Right renal cortex interstitium (tissue), 3 donors: ENCODE results near the gene MTOR. TPM values are rescaled to one million over a fixed set of nuclear protein-coding genes. Genes with fewer than 3 reads are reported as not detected.

Source experiments
- DNase-seq, 3 donors: peaks; one replicate each; pipeline ENCODE4 v3.0.0-alpha.2; 2013; ENCODE audit warnings: low read depth in 3 of 3, low spot score in 2 of 3
- polyA plus RNA-seq, 3 donors: library from polyadenylated mRNA; unstranded; fragments of 120-200 nt; gene quantifications; one replicate each; pipeline ENCODE4 v1.2.1, GENCODE V29; 2013; ENCODE audit not compliant: insufficient read length in 3 of 3

Gene MTOR
- polyA plus RNA-seq, 3 donors, result 39.8 to 41.6 (median 40.9) TPM

DNA sequence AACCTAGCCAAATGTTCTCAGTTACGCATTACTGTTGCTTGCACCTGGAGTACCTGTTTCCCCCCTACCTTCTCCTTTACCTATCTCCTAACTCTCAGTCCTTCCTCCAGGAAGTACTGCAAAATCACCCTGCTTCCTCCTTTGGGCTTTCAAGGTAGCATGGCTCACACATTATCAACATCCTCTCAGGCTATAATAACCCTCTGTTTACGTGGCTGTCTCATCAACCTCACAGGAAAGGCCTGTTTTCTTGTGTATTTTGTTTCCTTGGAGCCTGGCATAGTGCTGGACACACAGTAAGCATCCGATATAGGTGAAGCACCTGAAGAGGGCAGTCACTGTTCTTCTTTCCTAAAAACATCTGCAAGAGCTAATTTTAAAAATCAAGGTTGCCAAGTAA lies 105.9 kb downstream of the MTOR start:
- DNase-seq, result no peak

GRCh38 chr1:11153184-11153583 lies 109.2 kb downstream of the MTOR start:
- DNase-seq, result no peak

GRCh38 chr1:11152755-11153154 lies 109.6 kb downstream of the MTOR start:
- no peak for DNase-seq

- DNase-seq, result no peak
These were observed 110.3 kb downstream of the MTOR start for GRCh38 chr1:11151826-11152612.

DNA sequence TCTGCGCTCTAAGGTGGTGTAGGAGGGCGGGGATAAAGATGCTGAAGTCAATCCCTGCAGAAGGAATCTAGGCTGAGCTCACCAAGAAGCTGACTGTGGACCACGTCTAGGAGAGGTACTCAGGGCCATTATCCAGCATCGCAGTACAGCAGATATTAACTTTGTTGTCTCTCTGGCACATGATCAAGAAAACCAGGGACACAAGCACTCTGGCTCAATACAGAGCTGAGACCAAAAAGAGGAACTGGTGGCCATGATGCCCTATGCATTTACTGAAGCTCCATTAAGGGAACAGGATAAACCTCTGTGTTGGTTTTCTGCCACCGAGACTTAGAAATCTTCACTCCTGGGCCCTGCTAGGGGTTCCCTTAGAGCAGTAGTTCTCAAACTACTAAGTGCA lies 111.2 kb downstream of the MTOR start:
- DNase-seq, result no peak

DNA sequence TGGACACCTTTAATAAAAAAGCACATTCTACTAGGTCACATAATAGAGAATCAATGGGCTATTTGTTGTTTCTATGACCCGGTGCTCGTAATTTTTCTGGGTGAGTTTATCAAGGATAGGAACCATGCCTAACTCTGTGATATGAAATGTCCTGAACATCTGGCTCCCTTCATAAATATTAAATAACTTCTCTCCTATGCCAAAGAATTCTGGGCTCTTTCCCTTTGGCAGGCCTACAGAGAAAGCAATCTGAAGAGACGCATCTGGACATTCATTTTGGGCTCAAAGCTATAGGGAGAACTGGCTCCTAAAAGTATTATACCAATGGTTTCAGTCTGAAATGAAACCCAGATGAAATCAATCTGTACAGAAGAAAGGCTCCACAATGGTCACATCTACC lies 112.0 kb downstream of the MTOR start:
- DNase-seq, result peak in 2 of 3 donors; percentile 57 to 64

DNA sequence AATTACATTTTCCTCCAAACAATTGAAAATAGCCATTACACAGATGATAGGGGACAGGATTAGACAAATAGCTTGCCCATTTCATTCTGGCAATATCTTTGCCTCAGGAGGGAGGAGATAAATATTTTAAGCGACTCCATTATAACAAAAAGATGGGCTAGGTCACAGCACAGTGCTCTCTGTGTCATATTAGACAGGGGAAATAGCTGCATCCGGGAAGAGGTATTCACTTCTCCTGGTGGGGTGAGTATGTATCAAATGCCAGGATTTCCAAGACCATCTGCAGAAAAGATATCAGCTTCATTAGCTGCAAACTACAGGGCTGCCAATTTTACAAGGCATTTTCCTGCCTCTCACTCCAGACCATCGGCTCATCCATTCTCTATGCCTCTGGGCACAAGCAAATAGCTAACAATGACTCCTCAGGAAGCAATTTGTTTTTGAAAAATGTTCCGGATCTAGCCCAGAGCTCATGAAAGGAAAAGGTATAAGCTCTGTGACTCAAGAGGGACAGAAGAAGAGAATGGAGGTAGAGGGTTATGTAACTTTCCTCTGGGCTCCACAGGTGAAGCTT lies 115.1 kb downstream of the MTOR start:
- no peak for DNase-seq

DNA sequence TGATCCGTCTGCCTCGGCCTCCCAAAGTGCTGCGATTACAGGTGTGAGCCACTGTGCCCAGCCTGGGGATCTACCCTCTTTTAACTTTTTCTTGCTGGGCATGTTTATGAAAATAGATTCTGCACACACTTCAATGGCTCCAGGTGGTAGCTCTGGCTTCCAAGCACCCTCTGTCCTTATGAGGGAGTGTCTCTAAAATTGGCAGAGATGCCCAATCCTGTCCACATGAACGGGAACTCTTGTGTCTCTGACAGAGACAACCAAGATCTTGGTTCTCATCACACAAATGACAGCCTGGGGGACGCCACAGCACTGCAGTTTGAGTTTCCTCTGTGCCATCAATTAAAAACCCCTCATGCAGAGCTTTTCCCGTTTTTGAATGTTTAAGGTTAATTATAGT lies 116.6 kb downstream of the MTOR start:
- no peak for DNase-seq

- DNase-seq, result no peak
These were observed 117.6 kb downstream of the MTOR start for GRCh38 chr1:11144570-11145256.

GRCh38 chr1:11143907-11144306 lies 118.4 kb downstream of the MTOR start:
- no peak for DNase-seq

- no peak for DNase-seq
These were observed 119.0 kb downstream of the MTOR start for GRCh38 chr1:11143401-11143800.

GRCh38 chr1:11142618-11143391 lies 119.5 kb downstream of the MTOR start:
- no peak for DNase-seq

DNA sequence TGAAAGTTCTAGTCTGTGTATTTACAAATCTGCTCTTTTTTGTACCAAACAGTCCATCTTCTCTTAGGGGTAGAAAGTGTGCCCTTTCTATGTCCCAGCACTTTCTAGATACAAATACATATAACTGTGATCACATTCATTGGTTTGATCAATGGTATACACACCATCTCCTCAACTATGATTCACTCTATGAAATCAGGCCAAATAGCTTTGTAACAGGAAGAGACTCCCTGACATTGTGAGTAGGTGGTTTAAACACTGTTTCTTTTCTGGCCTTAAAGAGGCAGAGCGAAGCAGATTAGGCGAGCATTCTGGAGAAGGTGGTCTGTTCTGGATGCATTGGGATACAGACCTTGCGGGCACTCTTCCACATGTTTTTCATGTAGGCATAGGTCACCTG lies 123.4 kb downstream of the MTOR start:
- DNase-seq, result no peak

DNA sequence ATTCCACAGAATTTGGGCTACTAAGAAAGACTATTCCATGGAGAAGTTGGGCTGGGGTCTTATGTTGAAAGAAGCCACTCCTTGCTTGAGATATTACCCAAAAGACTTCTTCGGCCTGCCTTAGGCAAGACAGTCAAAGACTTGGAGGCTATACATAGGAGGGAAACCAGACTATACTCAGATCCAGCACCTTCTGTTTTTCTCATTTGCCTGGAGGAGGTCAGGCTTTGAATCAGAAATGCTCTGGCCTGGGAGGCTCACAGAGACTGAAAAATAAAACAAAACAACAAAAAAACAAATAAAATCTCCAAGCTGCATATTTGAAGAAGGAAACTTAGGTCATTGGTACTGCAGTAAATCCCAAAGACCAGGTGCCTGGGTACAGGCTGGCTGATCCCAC lies 124.3 kb downstream of the MTOR start:
- DNase-seq, result no peak

GRCh38 chr1:11134898-11135266 lies 127.5 kb downstream of the MTOR start:
- no peak for DNase-seq

GRCh38 chr1:11134251-11134897 lies 128.0 kb downstream of the MTOR start:
- DNase-seq, result no peak

- no peak for DNase-seq
These were observed 129.6 kb downstream of the MTOR start for GRCh38 chr1:11132563-11133293.

DNA sequence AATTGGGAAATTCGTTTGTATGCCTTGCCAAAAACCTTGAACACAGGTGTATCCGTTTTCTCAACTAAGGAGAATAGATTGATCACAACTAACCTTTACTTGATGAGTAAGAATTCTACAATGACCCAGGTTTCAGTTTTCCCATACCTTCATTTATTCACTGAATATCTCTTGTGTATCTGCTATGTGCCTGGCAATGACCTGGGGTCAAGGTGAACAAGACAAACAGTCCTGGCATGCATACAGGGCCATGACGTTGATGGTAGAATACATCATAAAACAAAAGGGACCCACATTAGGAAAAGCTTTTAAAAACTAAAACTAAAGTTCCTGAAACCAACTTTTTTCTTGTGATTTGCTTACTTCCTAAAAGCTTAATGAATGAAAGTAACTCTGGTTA lies 130.5 kb downstream of the MTOR start:
- DNase-seq, result no peak

- no peak for DNase-seq
These were observed 131.9 kb downstream of the MTOR start for GRCh38 chr1:11130406-11130805.
